ENCODE results near the gene PEX14.

The PEX14 gene

DNA sequence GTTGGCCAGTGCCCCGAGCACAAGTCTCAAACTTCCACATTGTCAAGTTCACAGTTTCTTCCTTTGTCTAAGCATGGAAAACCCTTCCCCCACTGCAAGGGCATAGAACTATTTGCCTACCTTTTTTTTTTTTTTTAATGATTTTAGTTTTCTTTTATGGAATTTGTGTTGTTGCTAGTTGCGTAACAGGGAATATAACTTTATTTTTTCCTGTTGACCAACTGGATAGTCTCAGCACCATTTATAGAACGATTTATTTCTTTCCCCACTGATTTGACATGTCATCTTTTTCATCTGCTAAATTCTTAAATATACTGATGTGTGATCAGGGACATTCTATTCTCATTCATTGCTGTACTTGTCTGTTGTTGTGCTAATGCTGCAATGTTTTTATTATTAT is 83.0 kb downstream of the PEX14 start:
- TF ChIP-seq, protein P1, sequence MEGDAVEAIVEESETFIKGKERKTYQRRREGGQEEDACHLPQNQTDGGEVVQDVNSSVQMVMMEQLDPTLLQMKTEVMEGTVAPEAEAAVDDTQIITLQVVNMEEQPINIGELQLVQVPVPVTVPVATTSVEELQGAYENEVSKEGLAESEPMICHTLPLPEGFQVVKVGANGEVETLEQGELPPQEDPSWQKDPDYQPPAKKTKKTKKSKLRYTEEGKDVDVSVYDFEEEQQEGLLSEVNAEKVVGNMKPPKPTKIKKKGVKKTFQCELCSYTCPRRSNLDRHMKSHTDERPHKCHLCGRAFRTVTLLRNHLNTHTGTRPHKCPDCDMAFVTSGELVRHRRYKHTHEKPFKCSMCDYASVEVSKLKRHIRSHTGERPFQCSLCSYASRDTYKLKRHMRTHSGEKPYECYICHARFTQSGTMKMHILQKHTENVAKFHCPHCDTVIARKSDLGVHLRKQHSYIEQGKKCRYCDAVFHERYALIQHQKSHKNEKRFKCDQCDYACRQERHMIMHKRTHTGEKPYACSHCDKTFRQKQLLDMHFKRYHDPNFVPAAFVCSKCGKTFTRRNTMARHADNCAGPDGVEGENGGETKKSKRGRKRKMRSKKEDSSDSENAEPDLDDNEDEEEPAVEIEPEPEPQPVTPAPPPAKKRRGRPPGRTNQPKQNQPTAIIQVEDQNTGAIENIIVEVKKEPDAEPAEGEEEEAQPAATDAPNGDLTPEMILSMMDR (conservative IDR thresholded peaks at IDR 0.05; ENCODE audit: low read depth) = no peak
- no peak for DNase-seq (ENCODE audit: low spot score)
- peak overlapping the region; percentile 48; the same call in 1 of the 2 replicates for H3K27ac ChIP-seq
- ChIA-PET POLR2A (ENCODE audit: low non-redundant PET) (no interaction called here), CTCF (no interaction called here)

DNA sequence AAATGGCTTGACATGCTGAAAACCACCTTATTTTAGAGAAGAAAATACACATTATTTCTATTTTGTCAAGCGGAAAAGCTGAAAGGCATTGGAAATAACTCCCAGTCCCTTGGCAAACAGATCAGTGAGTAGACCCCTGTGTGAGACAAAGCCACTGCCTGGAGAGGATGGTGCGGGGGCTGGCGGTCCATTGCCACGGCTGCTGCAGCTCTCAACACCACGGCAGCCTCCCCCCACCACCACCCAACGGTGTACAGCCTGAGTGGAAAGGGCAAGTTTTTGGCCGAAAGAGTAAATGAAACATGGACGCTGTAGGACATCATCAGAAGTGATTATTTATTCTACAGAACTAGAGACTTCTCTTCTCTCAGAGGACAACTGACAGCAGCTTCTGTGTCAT is 84.6 kb downstream of the PEX14 start:
- H3K27ac ChIP-seq = no peak overlapping the region
- ChIA-PET POLR2A (ENCODE audit: low non-redundant PET) (no interaction called here), CTCF (no interaction called here)
- DNase-seq (ENCODE audit: low spot score) = no peak
- TF ChIP-seq, protein P1 (conservative IDR thresholded peaks at IDR 0.05; ENCODE audit: low read depth) = no peak

- TF ChIP-seq, protein P1 (conservative IDR thresholded peaks at IDR 0.05; ENCODE audit: low read depth) = no peak
- no peak overlapping the region for H3K27ac ChIP-seq
- ChIA-PET CTCF (interaction anchor here (0.5 to 0.7 kb wide), 3 partner anchors 35 to 141 kb away, joined by 3 to 4 read pairs (median 3); no protein-coding TSS in a partner anchor), POLR2A (ENCODE audit: low non-redundant PET) (no interaction called here)
- DNase-seq (ENCODE audit: low spot score) = peak; percentile 30
These were observed 86.7 kb downstream of the PEX14 start for GRCh38 chr1:10561497-10561896.

GRCh38 chr1:10561955-10562354 is 87.2 kb downstream of the PEX14 start:
- TF ChIP-seq, protein P1 (conservative IDR thresholded peaks at IDR 0.05; ENCODE audit: low read depth) = no peak
- ChIA-PET CTCF (interaction anchor here (0.6 to 0.7 kb wide), 2 partner anchors 67 to 140 kb away, joined by 3 to 4 read pairs; no protein-coding TSS in a partner anchor), POLR2A (ENCODE audit: low non-redundant PET) (no interaction called here)
- DNase-seq (ENCODE audit: low spot score) = no peak
- H3K27ac ChIP-seq = no peak overlapping the region

- no peak overlapping the region for H3K27ac ChIP-seq
- ChIA-PET POLR2A (ENCODE audit: low non-redundant PET) (no interaction called here), CTCF (interaction anchor here (0.7 kb wide), 1 partner anchor 581 kb away, joined by 6 read pairs; no protein-coding TSS in a partner anchor)
- TF ChIP-seq, protein P1 (conservative IDR thresholded peaks at IDR 0.05; ENCODE audit: low read depth) = no peak
- no peak for DNase-seq (ENCODE audit: low spot score)
These were observed 89.3 kb downstream of the PEX14 start for GRCh38 chr1:10564063-10564462.

- DNase-seq (ENCODE audit: low spot score) = no peak
- TF ChIP-seq, protein P1 (conservative IDR thresholded peaks at IDR 0.05; ENCODE audit: low read depth) = no peak
- ChIA-PET CTCF (no interaction called here), POLR2A (ENCODE audit: low non-redundant PET) (no interaction called here)
- no peak overlapping the region for H3K27ac ChIP-seq
These were observed 94.8 kb downstream of the PEX14 start for GRCh38 chr1:10569531-10569930.

Measured in RWPE1 (cell line).